ENCODE measurements around the gene ELAC2.

- TF ChIP-seq CTCF (IDR thresholded peaks at IDR 0.05 in 8 of 11, conservative IDR thresholded peaks at IDR 0.05 in 3 of 11) (no peak), POLR2A (IDR thresholded peaks at IDR 0.05) (no peak)
Measured at GRCh38 chr17:12952012-12952411, 65.8 kb downstream of the ELAC2 start.

Measured in spleen (tissue), 7 donors.